Jurkat, Clone E6-1 (cell line): ENCODE measurements around the gene LSM5. TPM values are rescaled to one million over a fixed set of nuclear protein-coding genes. Genes with fewer than 3 reads are reported as not detected.

Experiments used
- DNase-seq: peaks from one replicate; pipeline ENCODE4 v3.0.0-alpha.2; 2011; ENCODE audit warnings: low read depth, low spot score
- H3K4me3 ChIP-seq: 2 replicates; pipeline ENCODE4 v1.5.1; 2011; ENCODE audit warnings: mild to moderate bottlenecking, low read length, control low read depth, moderate library complexity
- polyA plus RNA-seq: library from polyadenylated mRNA; unstranded; fragments of >200 nt; gene quantifications from one replicate; pipeline ENCODE4 v1.2.1, GENCODE V29; 2012; ENCODE audit warnings: missing spikeins; ENCODE audit not compliant: insufficient read length, insufficient read depth

LSM5 gene
- 168 TPM for polyA plus RNA-seq

DNA sequence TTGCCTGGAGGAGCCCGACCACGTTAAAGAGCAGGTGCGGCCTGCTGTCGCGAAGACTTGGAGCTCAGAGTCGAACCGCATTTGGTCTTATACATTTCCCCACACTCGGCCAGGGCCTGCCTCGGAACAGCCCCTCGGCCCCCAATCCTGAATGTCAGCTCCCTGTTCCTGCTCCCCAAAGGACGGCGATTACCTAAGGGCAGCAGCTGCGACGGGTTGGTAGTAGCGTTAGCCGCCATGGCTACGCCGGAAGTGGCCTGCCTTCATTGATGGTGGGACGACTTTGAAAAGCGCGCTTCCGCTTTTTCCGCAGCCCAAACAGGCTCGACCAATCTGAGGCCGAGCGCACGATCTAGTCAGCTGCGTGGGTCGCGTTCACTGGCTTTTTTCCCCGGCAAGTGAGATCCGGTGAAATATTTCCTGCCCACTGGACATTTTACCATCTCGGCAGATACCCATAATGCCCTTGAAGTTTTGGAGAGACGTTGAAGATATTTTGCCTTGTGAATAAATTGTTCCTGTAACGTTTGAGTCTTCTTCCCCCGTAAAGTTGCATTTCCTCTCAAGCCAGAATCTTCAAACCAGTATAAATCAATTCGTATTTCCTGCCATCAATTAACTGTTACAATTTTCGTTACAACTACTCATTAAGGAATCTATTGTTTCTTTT lies at the start of gene LSM5:
Gene LSM5 (minus strand): TSS at position 254 of the 670 bp plus-strand sequence. CDS start 15 bp downstream, at position 239.
- DNase-seq = peak; percentile 94
- H3K4me3 ChIP-seq = peak within 1 kb of the TSS; percentile 84

DNA sequence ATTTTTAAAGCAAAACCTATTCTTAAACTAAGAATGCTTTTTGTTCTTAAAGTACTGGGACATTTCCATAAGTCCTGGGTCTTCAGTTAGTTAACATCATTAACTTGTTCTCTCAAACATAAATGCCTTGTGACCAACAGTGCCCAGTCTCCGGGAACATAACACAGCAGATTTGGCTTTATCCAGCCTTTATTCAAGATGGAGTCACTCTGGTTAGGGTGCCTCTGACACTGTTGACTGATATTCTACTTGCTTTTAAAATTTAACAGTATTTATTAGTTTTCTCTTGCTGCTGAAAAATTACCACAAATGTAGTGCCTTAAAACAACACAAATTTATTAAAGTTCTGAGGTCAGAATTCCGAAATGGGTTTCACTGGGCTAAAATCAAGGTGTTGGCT lies 49.2 kb upstream of the LSM5 start:
- DNase-seq = no peak

DNA sequence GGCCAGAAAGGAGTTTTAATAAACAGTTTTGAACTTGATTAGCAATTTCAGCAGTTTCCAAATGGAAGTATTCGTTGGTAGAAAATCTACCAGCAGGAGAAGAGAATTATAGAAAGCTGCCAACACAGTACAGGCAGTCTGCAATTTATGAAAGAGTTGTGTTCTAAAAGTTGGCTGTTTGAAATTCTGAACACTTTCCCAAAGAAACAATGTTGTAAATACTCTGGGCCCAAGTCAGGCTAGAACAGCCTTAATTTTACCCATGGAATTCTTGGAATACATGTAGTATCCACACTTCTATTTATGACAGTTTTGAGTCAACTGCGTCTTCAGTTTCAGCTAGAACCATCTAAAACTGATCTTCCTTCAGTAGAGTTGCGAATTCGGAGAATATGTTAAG lies 47.6 kb upstream of the LSM5 start:
- no peak overlapping the region for H3K4me3 ChIP-seq
- no peak for DNase-seq

More for the DNA sequence above, 49.2 kb upstream of the LSM5 start:
- no peak overlapping the region for H3K4me3 ChIP-seq

DNA sequence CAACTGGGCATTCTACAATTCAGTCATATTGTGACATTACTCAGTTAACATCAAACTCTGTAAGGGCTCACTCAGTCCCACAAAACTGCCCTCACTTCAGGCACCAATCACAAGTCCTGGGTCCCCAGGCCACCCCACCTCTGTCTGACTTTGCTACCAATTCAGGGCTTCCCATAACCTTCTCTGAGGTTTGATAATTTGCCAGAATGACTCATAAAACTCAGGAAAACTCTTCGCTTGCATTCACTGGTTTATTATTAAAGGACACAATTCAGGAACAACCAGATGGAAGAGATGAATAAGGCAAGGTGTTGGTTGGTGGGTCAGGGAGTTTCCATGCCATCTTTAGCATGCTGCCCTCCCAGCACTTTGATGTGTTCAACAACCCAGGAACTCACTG lies 46.4 kb upstream of the LSM5 start:
- H3K4me3 ChIP-seq = no peak overlapping the region
- no peak for DNase-seq

DNA sequence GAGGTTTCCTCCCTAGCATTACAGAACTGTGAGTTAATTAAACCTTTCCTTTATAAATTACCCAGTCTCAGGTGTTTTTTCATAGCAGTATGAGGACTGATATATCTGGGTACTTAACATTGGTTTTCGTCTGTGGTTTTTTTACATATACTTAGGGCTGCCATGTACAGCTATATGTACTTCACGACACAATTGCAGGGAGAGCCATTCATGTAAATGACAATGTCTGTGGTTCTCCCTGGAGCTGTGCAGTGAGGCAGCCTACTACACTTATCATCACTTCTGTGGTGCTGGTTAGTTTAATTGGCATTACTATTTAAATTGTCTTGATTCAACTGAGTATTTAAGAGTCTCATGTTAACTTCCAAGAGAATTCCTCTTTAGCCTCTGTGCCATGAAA lies 45.8 kb upstream of the LSM5 start:
- no peak overlapping the region for H3K4me3 ChIP-seq

DNA sequence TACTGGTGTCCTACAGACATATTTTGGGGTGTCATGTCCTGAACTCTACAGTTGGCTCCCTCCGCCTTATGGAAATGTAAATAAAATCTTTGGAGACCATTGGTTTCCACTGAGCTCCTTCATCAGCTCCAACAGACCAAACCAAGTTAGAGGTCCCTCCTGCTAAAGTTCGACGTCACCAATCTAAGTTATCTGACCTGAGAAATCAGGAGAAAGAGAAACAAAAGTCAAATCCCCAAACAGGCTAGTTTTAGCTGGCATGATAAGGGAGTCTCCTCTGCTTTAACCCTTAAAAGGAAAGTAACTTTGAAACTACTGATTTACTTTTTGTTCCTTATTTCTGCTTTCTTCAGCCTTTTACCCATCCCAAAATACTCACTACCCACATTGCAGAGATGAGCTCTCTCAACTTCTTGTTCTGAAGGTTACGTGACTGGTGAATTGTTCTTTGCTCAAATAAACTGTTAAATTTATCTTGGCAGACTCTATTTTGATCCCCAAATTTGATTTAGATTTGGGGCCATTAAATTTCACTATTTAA lies 45.1 kb upstream of the LSM5 start:
- DNase-seq = no peak

More for the DNA sequence above, 45.8 kb upstream of the LSM5 start:
- no peak for DNase-seq

DNA sequence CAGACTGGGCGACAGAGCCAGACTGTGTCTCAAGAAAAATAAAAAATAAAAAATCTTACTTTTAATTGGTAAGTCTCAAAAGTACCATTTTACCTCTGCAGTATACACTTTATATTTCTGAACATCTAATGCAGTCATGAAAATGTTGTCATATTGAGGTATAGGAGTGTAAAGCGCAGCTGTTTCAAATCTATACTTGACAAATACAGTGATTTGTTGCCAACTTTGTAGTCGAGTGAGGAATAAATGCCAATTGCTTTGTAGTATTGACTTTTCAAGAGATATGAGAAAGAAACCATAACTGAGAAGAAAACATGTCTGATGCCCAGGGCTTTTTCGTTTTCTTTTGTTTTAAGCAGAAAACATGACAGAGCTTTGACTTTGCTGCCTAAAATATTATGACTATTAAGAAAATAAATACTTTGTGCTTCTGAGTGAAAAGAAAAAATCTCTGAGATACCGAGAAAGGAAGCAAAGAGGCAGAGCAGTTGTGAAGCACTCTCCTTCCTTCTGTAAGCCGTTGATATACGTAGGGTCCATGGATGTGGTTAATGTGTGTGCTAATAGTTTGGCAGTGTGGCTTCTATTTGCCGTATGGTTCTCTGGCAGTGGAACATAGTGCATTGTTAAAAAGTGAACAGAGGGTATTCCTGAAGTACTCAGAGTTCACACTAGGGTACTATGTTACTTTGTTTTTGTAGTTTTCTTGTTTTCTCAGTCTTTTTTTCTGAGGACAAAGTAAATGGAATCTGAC lies 43.3 kb upstream of the LSM5 start:
- DNase-seq = peak; percentile 65

More for the DNA sequence above, 45.1 kb upstream of the LSM5 start:
- no peak overlapping the region for H3K4me3 ChIP-seq

DNA sequence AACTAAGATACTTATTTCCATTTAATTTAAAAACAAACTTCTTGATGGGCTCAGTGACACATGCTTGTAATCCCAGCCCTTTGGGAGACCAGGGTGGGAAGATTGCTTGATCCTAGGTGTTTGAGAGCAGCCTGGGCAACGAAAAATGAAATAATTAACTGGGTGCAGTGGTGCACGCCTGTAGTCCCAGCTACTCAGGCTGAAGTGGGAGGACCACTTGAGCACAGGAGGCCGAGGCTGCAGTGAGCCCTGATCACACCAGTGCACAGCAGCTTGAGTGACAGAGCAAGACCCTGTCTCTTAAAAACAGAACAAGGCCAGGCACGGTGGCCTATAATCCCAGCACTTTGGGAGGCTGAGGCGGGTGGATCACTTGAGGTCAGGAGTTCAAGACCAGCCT lies 42.5 kb upstream of the LSM5 start:
- no peak overlapping the region for H3K4me3 ChIP-seq
- no peak for DNase-seq

More for the DNA sequence above, 43.3 kb upstream of the LSM5 start:
- H3K4me3 ChIP-seq = no peak overlapping the region

DNA sequence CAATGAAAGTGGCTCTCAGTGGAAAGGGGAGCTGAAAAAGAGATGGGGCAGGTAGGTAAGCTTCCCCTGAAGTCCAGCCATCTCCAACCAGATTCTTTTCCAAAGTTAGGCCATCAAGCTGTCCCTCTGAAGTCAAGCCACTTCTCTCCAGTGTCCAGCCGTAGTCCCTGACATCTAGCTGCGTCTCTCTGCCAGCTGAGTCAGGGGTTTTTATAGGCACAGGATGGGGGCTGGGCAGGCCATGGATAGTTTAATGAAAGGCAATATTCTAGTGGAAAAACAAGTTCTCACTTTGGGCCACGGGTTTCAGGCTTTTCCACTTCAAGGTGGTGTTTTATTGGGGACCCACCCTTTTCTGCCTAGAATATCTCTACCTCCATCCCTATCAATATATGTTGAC lies 41.9 kb upstream of the LSM5 start:
- DNase-seq = no peak
- H3K4me3 ChIP-seq = no peak overlapping the region

DNA sequence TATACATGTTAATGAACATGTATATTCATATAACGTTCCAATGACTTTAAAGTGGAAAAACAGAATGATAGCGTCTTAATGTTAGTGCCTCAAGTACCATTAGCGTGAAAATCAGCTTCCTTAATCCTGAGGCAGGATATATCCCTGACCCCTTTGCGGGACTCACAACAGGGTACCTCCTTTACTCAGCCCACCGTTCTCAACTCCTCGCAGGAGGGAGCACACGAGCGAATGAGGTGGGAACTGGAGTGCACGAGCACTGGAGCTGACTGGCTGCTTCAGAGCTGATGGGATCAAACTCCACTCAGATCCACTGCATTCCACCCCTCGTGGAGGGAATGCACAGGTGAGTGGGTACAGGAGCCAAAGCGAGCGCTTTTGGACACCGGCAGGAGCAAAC lies 41.2 kb upstream of the LSM5 start:
- no peak for DNase-seq
- H3K4me3 ChIP-seq = no peak overlapping the region

DNA sequence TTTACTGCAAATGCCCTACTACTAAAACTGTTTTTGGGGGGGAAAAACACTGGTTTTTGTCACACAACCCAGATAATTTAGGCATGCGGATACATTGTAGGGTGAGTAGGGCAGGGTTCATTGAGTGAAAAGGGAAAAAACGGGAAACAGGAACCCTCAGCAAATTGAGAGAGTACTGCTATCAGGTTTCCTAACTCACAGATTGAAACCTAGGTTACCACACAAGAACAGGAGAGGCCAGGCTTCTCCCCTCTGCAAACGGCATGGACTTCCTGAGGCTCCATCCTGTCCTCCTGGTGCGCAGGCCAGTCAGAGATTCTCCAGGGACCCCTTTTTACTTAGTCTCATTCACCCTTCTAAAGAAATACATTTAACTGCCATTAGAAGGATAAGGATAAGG lies 35.7 kb upstream of the LSM5 start:
- H3K4me3 ChIP-seq = no peak overlapping the region
- no peak for DNase-seq

DNA sequence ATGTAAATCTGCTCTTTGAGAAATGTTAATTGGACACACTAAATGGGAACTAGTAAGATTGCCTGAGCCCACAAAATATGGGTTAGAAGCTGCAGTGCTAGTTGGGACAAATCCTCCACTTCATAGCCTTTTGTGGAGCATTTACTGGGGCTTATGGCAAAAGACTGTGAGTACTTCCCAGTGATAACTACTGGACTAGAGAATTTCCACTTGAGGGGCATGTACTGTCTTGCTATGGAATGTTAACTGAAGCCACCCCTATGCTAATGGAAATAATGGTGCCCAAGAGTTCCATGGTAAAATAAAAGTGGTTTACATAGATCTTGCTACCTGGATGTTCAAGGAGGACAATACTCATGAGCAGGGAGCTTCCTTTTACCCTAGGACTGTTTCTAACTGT lies 34.5 kb upstream of the LSM5 start:
- no peak overlapping the region for H3K4me3 ChIP-seq
- no peak for DNase-seq

DNA sequence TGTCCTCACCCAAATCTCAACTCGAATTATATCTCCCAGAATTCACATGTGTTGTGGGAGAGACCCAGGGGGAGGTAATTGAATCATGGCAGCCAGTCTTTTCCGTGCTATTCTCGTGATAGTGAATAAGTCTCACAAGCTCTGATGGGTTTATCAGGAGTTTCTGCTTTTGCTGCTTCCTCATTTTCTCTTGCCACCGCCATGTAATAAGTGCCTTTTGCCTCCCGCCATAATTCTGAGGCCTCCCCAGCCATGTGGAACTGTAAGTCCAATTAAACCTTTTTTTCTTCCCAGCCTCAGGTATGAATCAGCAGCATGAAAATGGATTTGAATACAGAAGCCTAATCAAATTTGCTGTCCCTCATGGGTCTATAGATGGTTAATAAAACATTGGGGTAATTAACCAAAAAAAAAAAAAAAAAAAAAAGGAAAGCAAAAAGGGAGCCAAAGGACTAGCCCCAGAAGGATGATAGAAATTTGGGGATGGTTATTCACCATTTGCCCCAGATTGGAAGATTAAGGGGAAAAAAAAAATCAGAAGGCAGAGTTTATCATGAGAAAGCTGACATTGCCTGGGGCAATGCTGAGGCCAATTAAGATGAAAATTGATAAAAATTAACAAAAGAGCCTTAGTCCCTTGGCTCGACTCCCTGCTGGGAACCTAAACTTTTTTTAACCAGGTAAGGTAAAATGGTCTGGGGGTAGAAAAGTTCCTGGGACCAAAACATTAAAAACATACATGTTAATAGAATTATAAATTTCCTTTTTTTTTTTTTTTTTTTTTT lies 32.8 kb upstream of the LSM5 start:
- H3K4me3 ChIP-seq = no peak overlapping the region

DNA sequence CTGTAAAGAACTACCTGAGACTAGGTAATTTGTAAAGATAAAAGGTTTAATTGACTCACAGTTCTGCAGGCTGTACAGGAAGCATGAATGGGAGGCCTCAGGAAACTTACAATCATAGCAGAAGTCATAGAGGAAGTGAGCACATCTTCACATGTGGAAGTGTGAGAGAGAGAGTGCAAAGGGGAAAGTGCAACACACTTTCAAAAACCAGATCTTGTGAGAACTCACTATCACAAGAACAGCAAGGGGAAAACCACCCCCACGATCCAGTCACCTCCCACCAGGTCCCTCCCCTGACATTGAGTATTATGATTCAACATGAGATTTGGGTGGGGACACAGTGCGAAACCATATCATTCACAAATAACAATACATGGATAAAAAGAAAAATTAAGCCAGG lies 29.6 kb upstream of the LSM5 start:
- no peak overlapping the region for H3K4me3 ChIP-seq
- no peak for DNase-seq

More for the DNA sequence above, 32.8 kb upstream of the LSM5 start:
- DNase-seq = no peak

DNA sequence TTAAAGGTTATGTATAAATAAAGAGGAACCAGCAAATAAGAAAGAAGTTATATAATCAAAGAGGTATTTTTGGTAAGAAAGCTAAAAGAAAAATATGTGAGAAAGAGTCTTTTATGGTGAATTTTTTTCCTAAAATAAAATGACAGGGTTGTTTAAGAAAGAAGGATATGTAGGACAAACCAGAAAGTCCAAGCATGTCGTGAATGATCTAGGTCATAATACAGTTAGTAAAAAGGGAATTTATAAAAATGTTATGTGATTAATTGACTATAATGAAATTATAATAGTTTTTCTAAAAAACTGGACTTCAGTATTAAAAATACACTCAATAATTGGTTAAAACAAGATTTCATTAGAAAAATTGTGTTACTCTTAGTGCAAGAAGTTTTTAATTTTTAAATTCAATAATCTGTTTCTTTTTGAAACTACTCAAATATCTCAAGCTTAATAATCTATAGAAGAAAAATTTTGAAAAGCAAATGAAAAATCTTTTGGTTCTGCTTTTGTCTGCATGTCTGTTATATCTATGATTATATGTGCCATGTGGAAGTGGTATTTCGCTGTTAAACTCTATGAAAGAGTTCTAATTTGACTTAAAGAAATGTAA lies 28.5 kb upstream of the LSM5 start:
- H3K4me3 ChIP-seq = no peak overlapping the region
- DNase-seq = peak; percentile 59

DNA sequence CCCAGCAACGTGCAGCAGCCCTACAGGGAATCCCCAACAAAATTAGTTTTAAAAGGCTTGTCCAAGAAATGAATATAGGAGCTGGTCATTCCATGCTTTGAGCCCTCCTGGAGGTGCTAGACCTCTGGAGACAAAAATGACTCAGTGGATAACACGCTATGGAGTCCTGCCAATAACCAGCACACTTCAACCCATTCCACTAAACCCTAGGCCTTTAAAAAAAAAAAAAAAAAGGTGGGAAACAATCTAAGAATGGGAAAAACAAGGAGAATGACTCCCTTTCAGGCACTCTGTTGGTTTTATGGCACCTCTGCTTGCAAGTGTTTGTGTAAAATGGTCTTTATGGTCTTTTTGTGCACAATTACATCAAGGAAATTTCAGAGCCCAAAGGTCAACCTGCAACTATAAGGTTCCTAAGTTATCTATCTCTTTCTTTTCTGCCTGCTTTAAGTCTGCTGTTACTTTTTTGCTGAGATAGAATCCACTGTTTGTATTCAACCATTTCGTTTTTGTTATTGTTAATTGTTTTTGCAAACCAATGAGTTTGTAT lies 26.4 kb upstream of the LSM5 start:
- no peak overlapping the region for H3K4me3 ChIP-seq
- no peak for DNase-seq

DNA sequence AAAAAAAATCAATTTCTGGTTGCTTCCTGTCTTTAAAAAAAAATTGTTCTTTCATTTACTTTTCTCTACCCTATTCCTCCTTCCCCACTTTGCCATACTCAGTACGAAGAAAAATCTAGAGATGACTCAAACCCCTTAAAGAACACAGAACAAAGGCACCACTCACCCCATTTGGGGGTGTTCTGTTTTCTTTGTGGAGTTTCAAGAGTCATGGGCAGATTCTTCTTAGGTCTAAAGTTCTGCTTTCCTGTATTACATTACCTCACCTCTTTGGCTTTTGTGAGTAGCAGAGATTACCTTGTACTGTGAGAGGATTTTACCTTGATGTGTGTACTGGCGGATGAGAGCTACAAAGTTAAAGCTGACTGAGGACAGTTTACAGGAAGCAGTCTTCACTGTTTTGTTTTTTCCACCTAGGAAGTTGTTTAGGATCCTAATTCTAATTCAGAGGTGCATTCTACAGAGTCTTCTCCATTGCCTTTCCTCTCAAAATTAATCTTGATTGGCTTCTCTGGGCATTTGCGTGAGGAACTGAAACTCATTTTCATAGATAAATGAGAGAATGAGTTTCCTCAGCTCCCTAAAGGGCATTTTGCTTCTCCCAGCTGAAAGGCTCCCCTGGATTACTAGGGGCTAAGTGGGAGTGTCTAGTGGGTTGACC lies 25.8 kb upstream of the LSM5 start:
- DNase-seq = no peak
- no peak overlapping the region for H3K4me3 ChIP-seq

DNA sequence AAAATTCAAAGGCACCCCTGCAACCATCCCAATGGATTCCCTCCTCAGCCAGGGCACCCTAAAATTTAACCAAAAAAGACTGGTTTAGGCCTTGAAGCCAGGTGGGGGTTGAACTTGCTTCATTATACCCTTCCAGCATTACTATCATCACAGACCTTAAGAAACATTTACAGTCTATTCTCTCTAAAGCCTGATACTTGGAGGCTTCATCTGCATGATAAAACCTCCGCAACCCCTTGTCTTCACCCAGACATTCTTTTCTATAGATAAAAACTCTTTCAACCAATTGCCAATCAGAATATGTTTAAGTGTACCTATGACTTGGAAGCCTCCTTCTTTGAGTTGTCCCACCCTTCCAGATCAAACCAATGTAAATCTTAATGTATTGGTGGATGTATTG lies 23.0 kb upstream of the LSM5 start:
- H3K4me3 ChIP-seq = no peak overlapping the region
- no peak for DNase-seq
